Measurements from ENCODE around the gene PRMT3.

DNA sequence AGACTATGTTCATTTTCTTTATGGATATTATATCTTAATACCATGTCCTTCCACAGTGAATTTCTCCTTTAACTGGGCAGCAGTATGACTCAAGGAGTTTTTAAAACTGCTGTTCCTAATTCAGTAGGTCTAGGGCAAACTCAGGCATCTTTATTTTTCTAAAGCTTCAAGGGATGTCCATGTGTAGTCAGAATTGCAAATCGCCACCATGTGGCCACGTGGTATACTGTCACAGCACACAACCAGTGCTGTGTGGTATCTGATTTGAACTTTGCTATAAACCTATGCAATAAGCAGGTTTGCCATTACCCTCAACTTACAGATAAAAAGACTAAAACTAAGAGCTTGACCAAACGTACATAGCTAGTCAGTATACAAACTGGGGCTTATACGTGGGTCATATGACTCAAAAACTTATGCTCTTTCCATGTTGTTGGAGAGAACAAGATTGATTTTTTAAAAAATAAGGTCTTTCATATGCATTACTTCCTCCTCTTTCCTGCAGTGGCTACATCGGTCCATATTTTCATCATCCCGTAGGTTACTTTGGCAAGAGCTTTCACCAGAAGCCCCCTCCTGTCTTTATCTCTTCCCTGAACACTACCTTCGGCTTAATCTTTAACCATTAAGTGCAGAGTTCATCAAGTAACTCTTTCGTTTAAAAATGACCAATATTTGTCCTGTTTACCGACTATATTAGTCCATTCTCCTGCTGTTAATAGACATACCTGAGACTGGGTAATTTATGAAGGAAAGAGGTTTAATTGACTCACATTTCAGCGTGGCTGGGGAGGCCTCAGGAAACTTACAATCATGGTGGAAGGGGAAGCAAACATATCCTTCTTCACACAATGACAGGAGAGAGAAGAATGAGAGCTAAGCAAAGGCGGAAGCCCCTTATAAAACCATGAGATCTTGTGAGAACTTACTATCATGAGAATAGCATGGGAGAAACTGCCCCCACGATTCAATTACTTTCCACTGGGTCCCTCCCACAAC, 32.0 kb upstream of the PRMT3 start:
- TF ChIP-seq EZH2 (IDR thresholded peaks at IDR 0.05; ENCODE audit: insufficient read depth, poor library complexity, severe bottlenecking) (no peak), EZH2phosphoT487 (IDR thresholded peaks at IDR 0.05; ENCODE audit: insufficient read depth, low read depth) (no peak)

Measured in GM23248 (cell line).